ENCODE data around the gene HOXA13.

DNA sequence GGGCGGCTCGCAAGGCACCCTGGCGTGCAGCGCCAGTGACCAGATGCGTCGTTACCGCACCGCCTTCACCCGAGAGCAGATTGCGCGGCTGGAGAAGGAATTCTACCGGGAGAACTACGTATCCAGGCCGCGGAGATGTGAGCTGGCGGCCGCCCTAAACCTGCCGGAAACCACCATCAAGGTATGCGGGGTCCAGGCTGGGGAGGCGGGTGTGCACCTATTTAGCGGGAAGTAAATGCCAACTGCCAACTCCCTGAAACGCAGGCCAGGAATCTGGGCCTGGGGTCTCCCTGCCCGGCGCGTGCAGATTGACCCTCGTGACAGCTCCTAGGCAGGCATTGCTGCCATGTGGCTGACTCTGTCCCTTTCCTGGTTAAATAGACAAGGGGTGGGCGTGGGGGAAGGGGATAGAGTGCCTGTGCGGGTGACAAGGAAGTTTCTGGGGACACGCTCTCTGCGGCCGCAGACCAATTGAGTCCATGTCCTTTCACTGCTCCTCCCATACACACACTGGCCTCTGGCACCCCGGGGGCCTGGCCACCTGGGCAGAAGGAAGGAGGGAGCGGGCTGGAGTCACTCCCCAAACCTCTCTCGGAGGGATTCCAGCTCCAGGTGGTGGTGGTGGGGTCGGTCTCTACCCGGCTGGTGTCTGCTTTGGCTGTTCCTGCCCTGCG is 45.4 kb upstream of the HOXA13 start:
- TF ChIP-seq POLR2A (IDR thresholded peaks at IDR 0.05) = no peak
- no peak for TF ChIP-seq POLR2AphosphoS5 (IDR thresholded peaks at IDR 0.05)
- TF ChIP-seq, protein P1, sequence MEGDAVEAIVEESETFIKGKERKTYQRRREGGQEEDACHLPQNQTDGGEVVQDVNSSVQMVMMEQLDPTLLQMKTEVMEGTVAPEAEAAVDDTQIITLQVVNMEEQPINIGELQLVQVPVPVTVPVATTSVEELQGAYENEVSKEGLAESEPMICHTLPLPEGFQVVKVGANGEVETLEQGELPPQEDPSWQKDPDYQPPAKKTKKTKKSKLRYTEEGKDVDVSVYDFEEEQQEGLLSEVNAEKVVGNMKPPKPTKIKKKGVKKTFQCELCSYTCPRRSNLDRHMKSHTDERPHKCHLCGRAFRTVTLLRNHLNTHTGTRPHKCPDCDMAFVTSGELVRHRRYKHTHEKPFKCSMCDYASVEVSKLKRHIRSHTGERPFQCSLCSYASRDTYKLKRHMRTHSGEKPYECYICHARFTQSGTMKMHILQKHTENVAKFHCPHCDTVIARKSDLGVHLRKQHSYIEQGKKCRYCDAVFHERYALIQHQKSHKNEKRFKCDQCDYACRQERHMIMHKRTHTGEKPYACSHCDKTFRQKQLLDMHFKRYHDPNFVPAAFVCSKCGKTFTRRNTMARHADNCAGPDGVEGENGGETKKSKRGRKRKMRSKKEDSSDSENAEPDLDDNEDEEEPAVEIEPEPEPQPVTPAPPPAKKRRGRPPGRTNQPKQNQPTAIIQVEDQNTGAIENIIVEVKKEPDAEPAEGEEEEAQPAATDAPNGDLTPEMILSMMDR (IDR thresholded peaks at IDR 0.05) = no peak

All from breast epithelium (tissue), 3 donors.